Measurements from ENCODE around the gene CGNL1. TPM values are rescaled to one million over a fixed set of nuclear protein-coding genes. Genes with fewer than 3 reads are reported as not detected.

The CGNL1 gene
- polyA plus RNA-seq, 1 of the 3 experiments (the other 2 are of a cell fraction): 0.23 TPM

GRCh38 chr15:57423599-57424140 lies 47.4 kb downstream of the CGNL1 start:
- Histone ChIP-seq H3K9me2 (no peaks in the 10 kb centered on the region), H3F3A (replicated peaks; ENCODE audit: insufficient read depth) (no peaks in the 10 kb centered on the region), H3K4me3 (ENCODE audit: low read depth in 2 of 2, low read length in 1 of 2) (no peak overlapping the region), H3K9ac (no peak overlapping the region), H3K27ac (ENCODE audit: low read depth in 2 of 2, low read length in 1 of 2) (no peak overlapping the region), H3K36me3 (replicated peaks in 1 of 2; ENCODE audit: control insufficient read depth in 1 of 2, insufficient read depth in 2 of 2, low read length in 1 of 2) (no peaks in the 10 kb centered on the region), H3K9me3 (no peaks in the 10 kb centered on the region), H2AFZ (ENCODE audit: low read depth) (no peak overlapping the region), H3K4me1 (ENCODE audit: control insufficient read depth in 1 of 2, insufficient read depth in 2 of 2, low read depth in 1 of 2, low read length in 1 of 2) (peaks cover 0 to 5% of the 10 kb centered on the region in 2 experiments; a peak in 1 of 4 replicates), H3K27me3 (ENCODE audit: insufficient read depth) (no peaks in the 10 kb centered on the region), H4K20me1 (ENCODE audit: insufficient read depth) (no peaks in the 10 kb centered on the region), H3K79me2 (ENCODE audit: insufficient read depth) (no peaks in the 10 kb centered on the region), H3K4me2 (no peak overlapping the region)
- ChIA-PET POLR2A (no interaction called here), CTCF (interaction anchor here (1.2 to 1.3 kb wide), 2 partner anchors 8 to 83 kb away, joined by 3 read pairs; no protein-coding TSS in a partner anchor)
- WGBS (ENCODE audit: low lambda C conversion rate): 83% methylated on average over 15 of the region's 15 CpGs
- TF ChIP-seq POLR2AphosphoS5 (IDR thresholded peaks at IDR 0.05; ENCODE audit: low read depth, low read length): no peak
- no peak for TF ChIP-seq MAX (IDR thresholded peaks at IDR 0.05; ENCODE audit: low read depth)
- TF ChIP-seq EP300 (IDR thresholded peaks at IDR 0.05; ENCODE audit: borderline replicate concordance in 1 of 2, low read depth in 1 of 2, low read length in 1 of 2): no peak
- TF ChIP-seq SMC3 (IDR thresholded peaks at IDR 0.05; ENCODE audit: low read depth, low read length): no peak
- no peak for TF ChIP-seq SIN3A (IDR thresholded peaks at IDR 0.05; ENCODE audit: borderline replicate concordance, low read depth, low read length)
- no peak for TF ChIP-seq FOXM1 (IDR thresholded peaks at IDR 0.05; ENCODE audit: low read depth)
- TF ChIP-seq FOSL2 (IDR thresholded peaks at IDR 0.05; ENCODE audit: borderline replicate concordance, low read depth): no peak
- no peak for DNase-seq

GRCh38 chr15:57424628-57425405 lies 48.5 kb downstream of the CGNL1 start:
- no peak for TF ChIP-seq RCOR1 (IDR thresholded peaks at IDR 0.05; ENCODE audit: low read length)
- no peaks in the 10 kb centered on the region for H3K9me2 ChIP-seq
- H3K36me3 ChIP-seq (replicated peaks in 1 of 2; ENCODE audit: control insufficient read depth in 1 of 2, insufficient read depth in 2 of 2, low read length in 1 of 2): no peaks in the 10 kb centered on the region
- no peak overlapping the region for H3K27ac ChIP-seq (ENCODE audit: low read depth in 2 of 2, low read length in 1 of 2)
- peaks cover 0 to 5% of the 10 kb centered on the region in 2 experiments; a peak in 1 of 4 replicates for H3K4me1 ChIP-seq (ENCODE audit: control insufficient read depth in 1 of 2, insufficient read depth in 2 of 2, low read depth in 1 of 2, low read length in 1 of 2)
- no peak overlapping the region for H2AFZ ChIP-seq (ENCODE audit: low read depth)
- H3K9me3 ChIP-seq: no peaks in the 10 kb centered on the region
- no peak overlapping the region for H3K4me3 ChIP-seq (ENCODE audit: low read depth in 2 of 2, low read length in 1 of 2)
- H3F3A ChIP-seq (replicated peaks; ENCODE audit: insufficient read depth): no peaks in the 10 kb centered on the region
- H4K20me1 ChIP-seq (ENCODE audit: insufficient read depth): no peaks in the 10 kb centered on the region
- CTCF ChIA-PET: interaction anchor here (1.2 kb wide), 1 partner anchor 84 kb away, joined by 3 read pairs; no protein-coding TSS in a partner anchor
- no peaks in the 10 kb centered on the region for H3K27me3 ChIP-seq (ENCODE audit: insufficient read depth)
- no peak for DNase-seq
- no peaks in the 10 kb centered on the region for H3K79me2 ChIP-seq (ENCODE audit: insufficient read depth)
- WGBS (ENCODE audit: low lambda C conversion rate): 58% methylated on average over 6 of the region's 6 CpGs
- POLR2A ChIA-PET: no interaction called here
- no peak overlapping the region for H3K4me2 ChIP-seq
- no peak overlapping the region for H3K9ac ChIP-seq

GRCh38 chr15:57425842-57426241 lies 49.5 kb downstream of the CGNL1 start:
- H3K9me2 ChIP-seq: no peaks in the 10 kb centered on the region
- no peaks in the 10 kb centered on the region for H3K79me2 ChIP-seq (ENCODE audit: insufficient read depth)
- CTCF ChIA-PET: no interaction called here
- 40% methylated on average over 3 of the region's 3 CpGs for WGBS (ENCODE audit: low lambda C conversion rate)
- no peak overlapping the region for H3K27ac ChIP-seq (ENCODE audit: low read depth in 2 of 2, low read length in 1 of 2)
- H3K36me3 ChIP-seq (replicated peaks in 1 of 2; ENCODE audit: control insufficient read depth in 1 of 2, insufficient read depth in 2 of 2, low read length in 1 of 2): no peaks in the 10 kb centered on the region
- no peaks in the 10 kb centered on the region for H3K9me3 ChIP-seq
- POLR2A ChIA-PET: no interaction called here
- no peaks in the 10 kb centered on the region for H4K20me1 ChIP-seq (ENCODE audit: insufficient read depth)
- peaks cover 0 to 5% of the 10 kb centered on the region in 2 experiments; a peak in 1 of 4 replicates for H3K4me1 ChIP-seq (ENCODE audit: control insufficient read depth in 1 of 2, insufficient read depth in 2 of 2, low read depth in 1 of 2, low read length in 1 of 2)
- no peak for DNase-seq
- H3F3A ChIP-seq (replicated peaks; ENCODE audit: insufficient read depth): no peaks in the 10 kb centered on the region
- no peak overlapping the region for H3K9ac ChIP-seq
- no peak overlapping the region for H2AFZ ChIP-seq (ENCODE audit: low read depth)
- no peak overlapping the region for H3K4me2 ChIP-seq
- H3K27me3 ChIP-seq (ENCODE audit: insufficient read depth): no peaks in the 10 kb centered on the region
- H3K4me3 ChIP-seq (ENCODE audit: low read depth in 2 of 2, low read length in 1 of 2): no peak overlapping the region
- TF ChIP-seq MXI1 (IDR thresholded peaks at IDR 0.05; ENCODE audit: low read depth, low read length): no peak
- no peak for TF ChIP-seq GATA2 (CRISPR knock-in tag; IDR thresholded peaks at IDR 0.05)
- TF ChIP-seq RAD21 (IDR thresholded peaks at IDR 0.05; ENCODE audit: low read length): no peak
- no peak for TF ChIP-seq JUND (IDR thresholded peaks at IDR 0.05)
- no peak for TF ChIP-seq TEAD4 (IDR thresholded peaks at IDR 0.05; ENCODE audit: borderline replicate concordance, insufficient read depth)
- no peak for TF ChIP-seq MAX (IDR thresholded peaks at IDR 0.05; ENCODE audit: low read depth)
- no peak for TF ChIP-seq SIN3A (IDR thresholded peaks at IDR 0.05; ENCODE audit: borderline replicate concordance, low read depth, low read length)
- no peak for TF ChIP-seq TAF1 (IDR thresholded peaks at IDR 0.05; ENCODE audit: borderline replicate concordance, low read depth, low read length)
- no peak for TF ChIP-seq EP300 (IDR thresholded peaks at IDR 0.05; ENCODE audit: borderline replicate concordance in 1 of 2, low read depth in 1 of 2, low read length in 1 of 2)
- no peak for TF ChIP-seq MEF2A (IDR thresholded peaks at IDR 0.05; ENCODE audit: borderline replicate concordance, low read depth)
- no peak for TF ChIP-seq FOSL2 (IDR thresholded peaks at IDR 0.05; ENCODE audit: borderline replicate concordance, low read depth)
- no peak for TF ChIP-seq USF2 (IDR thresholded peaks at IDR 0.05; ENCODE audit: borderline replicate concordance, low read depth, low read length)
- no peak for TF ChIP-seq RFX5 (IDR thresholded peaks at IDR 0.05; ENCODE audit: low read length)
- no peak for TF ChIP-seq NRF1 (IDR thresholded peaks at IDR 0.05; ENCODE audit: low read depth, low read length)
